Ovary (tissue), 3 donors: ENCODE results near the gene GALNT16.

Experiments
- CTCF ChIP-seq, 3 donors: fragments of 450-650 bp in 2 of 3; fragments of 200-600 bp in 1 of 3; IDR thresholded peaks; one replicate each; pipeline versions ENCODE4 v1.5.1 to v1.8.0; 2016 to 2022; ENCODE audit warnings: antibody characterized with exemption in 3 of 3, mild to moderate bottlenecking in 1 of 3
- EP300 ChIP-seq: sonication (generic); formaldehyde crosslinking; IDR thresholded peaks from one replicate; pipeline ENCODE4 v1.6.1; 2017; ENCODE audit warnings: antibody characterized with exemption
- donor health status: DM: no; HTN: no; CAD: no.

GRCh38 chr14:69334576-69334975 lies 74.6 kb downstream of the GALNT16 start:
- TF ChIP-seq CTCF (IDR thresholded peaks at IDR 0.05) (no peak), EP300 (no peak)
